ENCODE data around the gene NOP53. TPM values are rescaled to one million over a fixed set of nuclear protein-coding genes. Genes with fewer than 3 reads are reported as not detected.

The NOP53 gene
- total RNA-seq, 1 donor from 2014 or later, result 290 TPM

DNA sequence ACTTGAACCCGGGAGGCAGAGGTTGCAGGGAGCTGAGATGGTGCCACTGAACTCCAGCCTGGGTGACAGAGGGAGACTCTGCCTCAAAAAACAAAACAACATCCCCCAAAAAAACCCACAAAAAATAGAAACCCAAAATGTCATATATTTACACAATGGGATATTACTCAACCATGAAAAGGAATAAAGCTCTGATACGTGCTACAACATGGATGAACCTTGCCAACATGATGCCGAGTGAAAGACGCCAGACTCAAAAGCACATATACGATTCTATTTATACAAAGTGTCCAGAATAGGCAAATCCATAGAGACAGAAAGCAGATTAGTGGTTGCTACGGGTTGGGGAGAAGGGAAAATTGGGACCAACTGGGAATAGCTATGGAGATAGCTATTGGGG is 61.1 kb downstream of the NOP53 start:
- TF ChIP-seq, protein P1, sequence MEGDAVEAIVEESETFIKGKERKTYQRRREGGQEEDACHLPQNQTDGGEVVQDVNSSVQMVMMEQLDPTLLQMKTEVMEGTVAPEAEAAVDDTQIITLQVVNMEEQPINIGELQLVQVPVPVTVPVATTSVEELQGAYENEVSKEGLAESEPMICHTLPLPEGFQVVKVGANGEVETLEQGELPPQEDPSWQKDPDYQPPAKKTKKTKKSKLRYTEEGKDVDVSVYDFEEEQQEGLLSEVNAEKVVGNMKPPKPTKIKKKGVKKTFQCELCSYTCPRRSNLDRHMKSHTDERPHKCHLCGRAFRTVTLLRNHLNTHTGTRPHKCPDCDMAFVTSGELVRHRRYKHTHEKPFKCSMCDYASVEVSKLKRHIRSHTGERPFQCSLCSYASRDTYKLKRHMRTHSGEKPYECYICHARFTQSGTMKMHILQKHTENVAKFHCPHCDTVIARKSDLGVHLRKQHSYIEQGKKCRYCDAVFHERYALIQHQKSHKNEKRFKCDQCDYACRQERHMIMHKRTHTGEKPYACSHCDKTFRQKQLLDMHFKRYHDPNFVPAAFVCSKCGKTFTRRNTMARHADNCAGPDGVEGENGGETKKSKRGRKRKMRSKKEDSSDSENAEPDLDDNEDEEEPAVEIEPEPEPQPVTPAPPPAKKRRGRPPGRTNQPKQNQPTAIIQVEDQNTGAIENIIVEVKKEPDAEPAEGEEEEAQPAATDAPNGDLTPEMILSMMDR (IDR thresholded peaks at IDR 0.05; ENCODE audit: unreplicated experiment), result no peak
- no peaks in the 10 kb centered on the region for H3K9me3 Mint-ChIP-seq
- DNase-seq (ENCODE audit: low spot score in 2 of 2, unreplicated experiment in 2 of 2), result no peak
- no peak overlapping the region for H3K27ac Mint-ChIP-seq
- H3K4me3 Mint-ChIP-seq, result no peak overlapping the region
- H3K4me1 Mint-ChIP-seq, result no peaks in the 10 kb centered on the region
- H3K36me3 Mint-ChIP-seq, result no peaks in the 10 kb centered on the region
- H3K27me3 Mint-ChIP-seq (ENCODE audit: low read depth), result no peaks in the 10 kb centered on the region

Other genes with a start within 250 kb of the NOP53 start
- gene NAPA, start 230.5 kb upstream of the NOP53 start, total RNA-seq, result 53.6 to 56.4 TPM (median 54.7 TPM) in 3 replicates
- 0.13 to 0.81 TPM (median 0.18 TPM) in 3 replicates for gene ZNF541, start 172.4 kb upstream of the NOP53 start, total RNA-seq
- gene BICRA, start 136.4 kb upstream of the NOP53 start, total RNA-seq, result 35.6 to 38.5 TPM (median 36.9 TPM) in 3 replicates
- 38.7 to 39.2 TPM (median 38.8 TPM) in 3 replicates for gene EHD2, start 32.1 kb upstream of the NOP53 start, total RNA-seq
- 113 to 127 TPM (median 117 TPM) in 3 replicates for gene SELENOW, start 33.2 kb downstream of the NOP53 start, total RNA-seq
- gene TPRX1, start 59.0 kb downstream of the NOP53 start, total RNA-seq, result not detected in 3 replicates
- gene CRX, start 76.4 kb downstream of the NOP53 start, total RNA-seq, result not detected in 3 replicates
- not detected in 3 replicates for gene TPRX2, start 113.7 kb downstream of the NOP53 start, total RNA-seq
- gene SULT2A1, start 140.8 kb downstream of the NOP53 start, total RNA-seq, result 0.13 TPM in 1 of 3 replicates, not detected in the others
- not detected in 3 replicates for gene BSPH1, start 246.6 kb downstream of the NOP53 start, total RNA-seq
- gene ELSPBP1, start 249.1 kb downstream of the NOP53 start, total RNA-seq, result 1.0 TPM in 1 of 3 replicates, not detected in the others

Measured in mesothelial cell of epicardium (in vitro differentiated cells).